Neuronal stem cell (in vitro differentiated cells): Measurements from ENCODE around the gene UBE2F.

Source experiments
- DNase-seq: peaks from one replicate; pipeline ENCODE4 v3.0.0-alpha.2; 2013; ENCODE audit warnings: low spot score
- H2AFZ ChIP-seq: one replicate; pipeline ENCODE4 v1.6.1; 2013; ENCODE audit warnings: mild to moderate bottlenecking, low read length, inconsistent platforms
- H2AK5ac ChIP-seq: 2 replicates; pipeline ENCODE4 v1.6.1; 2013; ENCODE audit warnings: low read depth, mild to moderate bottlenecking, inconsistent platforms, low read length, moderate library complexity, mixed read lengths
- H2BK120ac ChIP-seq: 2 replicates; pipeline ENCODE4 v1.6.1; 2013; ENCODE audit warnings: low read depth, mild to moderate bottlenecking, inconsistent platforms, low read length, moderate library complexity, mixed read lengths
- H2BK12ac ChIP-seq: one replicate; pipeline ENCODE4 v1.6.1; 2013; ENCODE audit warnings: low read length, inconsistent platforms
- H2BK15ac ChIP-seq: 2 replicates; pipeline ENCODE4 v1.6.1; 2013; ENCODE audit warnings: mild to moderate bottlenecking, low read length, inconsistent platforms, mixed read lengths
- H2BK5ac ChIP-seq: one replicate; pipeline ENCODE4 v1.6.1; 2013; ENCODE audit warnings: inconsistent platforms, mild to moderate bottlenecking, low read length, moderate library complexity
- H3K14ac ChIP-seq: one replicate; pipeline ENCODE4 v1.6.1; 2013; ENCODE audit warnings: low read length, inconsistent platforms
- H3K18ac ChIP-seq: 2 replicates; pipeline ENCODE4 v1.6.1; 2013; ENCODE audit warnings: low read length, inconsistent platforms
- H3K23ac ChIP-seq: 2 replicates; pipeline ENCODE4 v1.6.1; 2013; ENCODE audit warnings: low read depth, mild to moderate bottlenecking, mixed read lengths, low read length, inconsistent platforms; ENCODE audit not compliant: poor library complexity
- H3K27ac ChIP-seq: replicated peaks from 3 replicates; pipeline ENCODE4 v1.5.1; 2013; ENCODE audit warnings: low read length, inconsistent platforms
- H3K27me3 ChIP-seq, 3 experiments: 2 replicates each; pipeline ENCODE4 v1.6.1; 2013; ENCODE audit warnings: low read length in 3 of 3, mild to moderate bottlenecking in 2 of 3, inconsistent platforms in 1 of 3, low read depth in 1 of 3, mixed read lengths in 1 of 3, moderate library complexity in 1 of 3; ENCODE audit not compliant: control insufficient read depth in 3 of 3, insufficient read depth in 3 of 3
- H3K36me3 ChIP-seq, 2 donors: replicated peaks in 1 of 2; 2 replicates each; pipeline ENCODE4 v1.6.1; 2013; ENCODE audit warnings: low read length in 2 of 2; ENCODE audit not compliant: control insufficient read depth in 2 of 2, insufficient read depth in 2 of 2
- H3K4ac ChIP-seq: 2 replicates; pipeline ENCODE4 v1.6.1; 2013; ENCODE audit warnings: inconsistent platforms, mild to moderate bottlenecking, low read length, moderate library complexity
- H3K4me1 ChIP-seq, 2 donors: 1 replicate in 1 of 2; 2 replicates in 1 of 2; pipeline ENCODE4 v1.6.1; 2013; ENCODE audit warnings: low read length in 2 of 2, low read depth in 1 of 2; ENCODE audit not compliant: control insufficient read depth in 2 of 2, insufficient read depth in 1 of 2
- H3K4me2 ChIP-seq: one replicate; pipeline ENCODE4 v1.6.1; 2013; ENCODE audit warnings: mild to moderate bottlenecking, low read length, inconsistent platforms; ENCODE audit not compliant: insufficient read depth, poor library complexity, severe bottlenecking
- H3K4me3 ChIP-seq, 2 donors: 2 replicates each; pipeline ENCODE4 v1.5.1; 2013; ENCODE audit warnings: low read length in 2 of 2, mild to moderate bottlenecking in 2 of 2, inconsistent platforms in 1 of 2, moderate library complexity in 1 of 2
- H3K79me1 ChIP-seq: one replicate; pipeline ENCODE4 v1.6.1; 2013; ENCODE audit warnings: low read depth, mild to moderate bottlenecking, inconsistent platforms, low read length, moderate library complexity
- H3K9ac ChIP-seq: one replicate; pipeline ENCODE4 v1.6.1; 2013; ENCODE audit warnings: mild to moderate bottlenecking, low read depth, low read length, inconsistent platforms; ENCODE audit not compliant: poor library complexity
- H3K9me3 ChIP-seq, 2 donors: replicated peaks in 1 of 2; 2 replicates each; pipeline versions ENCODE3 to v1.6.1; 2013; ENCODE audit warnings: low read length in 2 of 2, mild to moderate bottlenecking in 2 of 2, inconsistent platforms in 1 of 2, low read depth in 1 of 2, mixed read lengths in 1 of 2, moderate library complexity in 1 of 2; ENCODE audit not compliant: control insufficient read depth in 2 of 2, insufficient read depth in 1 of 2
- H4K8ac ChIP-seq: one replicate; pipeline ENCODE4 v1.6.1; 2013; ENCODE audit warnings: low read depth, mild to moderate bottlenecking, inconsistent platforms, low read length, moderate library complexity
- H4K91ac ChIP-seq: one replicate; pipeline ENCODE4 v1.6.1; 2013; ENCODE audit warnings: low read length, low read depth, mild to moderate bottlenecking, inconsistent platforms; ENCODE audit not compliant: poor library complexity
- WGBS, 2 donors: extraction: QIAGEN DNeasy Blood & Tissue Kit; methylation state at CpG; one replicate each; pipeline ENCODE4 v1.1.7; 2013; ENCODE audit warnings: missing lambda C conversion rate in 2 of 2, mixed read lengths in 1 of 2; ENCODE audit not compliant: insufficient read length in 2 of 2, insufficient replicate concordance in 1 of 2; ENCODE audit errors: extremely low coverage in 2 of 2; 5-methylcytosine and 5-hydroxymethylcytosine counted together

UBE2F gene

GRCh38 chr2:237971661-237972060 lies 4.8 kb downstream of the UBE2F start:
- peaks cover 5 to 34% of the 10 kb centered on the region in 2 donors for H3K36me3 ChIP-seq
- no peak overlapping the region for H4K91ac ChIP-seq
- H3K18ac ChIP-seq, result no peak overlapping the region
- H2BK12ac ChIP-seq, result no peak overlapping the region
- no peak overlapping the region for H4K8ac ChIP-seq
- H2BK120ac ChIP-seq, result no peak overlapping the region
- DNase-seq, result no peak
- H3K9ac ChIP-seq, result no peak overlapping the region
- no peak overlapping the region for H3K27ac ChIP-seq
- H3K4me3 ChIP-seq, result no peak overlapping the region
- no peak overlapping the region for H3K4me2 ChIP-seq
- H2BK15ac ChIP-seq, result no peak overlapping the region
- H3K14ac ChIP-seq, result no peak overlapping the region
- no CpG with 5 or more reads among the region's 4 CpGs for WGBS, 2 donors
- H3K4ac ChIP-seq, result no peak overlapping the region
- H2AFZ ChIP-seq, result no peak overlapping the region
- H3K23ac ChIP-seq, result no peak overlapping the region
- peaks cover 0 to 2% of the 10 kb centered on the region in 2 donors for H3K9me3 ChIP-seq
- H3K79me1 ChIP-seq, result peaks cover 16% of the 10 kb centered on the region
- H3K4me1 ChIP-seq, result peaks cover 7% of the 10 kb centered on the region in 2 donors
- no peak overlapping the region for H2BK5ac ChIP-seq
- no peak overlapping the region for H2AK5ac ChIP-seq
- H3K27me3 ChIP-seq, result no peaks in the 10 kb centered on the region

- Histone ChIP-seq H2BK5ac (no peak overlapping the region), H3K27me3 (no peaks in the 10 kb centered on the region), H3K36me3 (peaks cover 5 to 35% of the 10 kb centered on the region in 2 donors), H2AFZ (no peak overlapping the region), H3K4me1 (peaks cover 7 to 8% of the 10 kb centered on the region in 2 donors), H3K18ac (peak overlapping the region; percentile 44), H2AK5ac (no peak overlapping the region), H3K14ac (no peak overlapping the region), H3K23ac (no peak overlapping the region), H2BK120ac (no peak overlapping the region), H2BK15ac (no peak overlapping the region), H3K27ac (no peak overlapping the region), H4K8ac (no peak overlapping the region), H2BK12ac (no peak overlapping the region), H3K79me1 (peaks cover 18% of the 10 kb centered on the region), H3K4ac (no peak overlapping the region), H3K9ac (no peak overlapping the region), H3K4me2 (no peak overlapping the region), H3K4me3 (no peak overlapping the region), H3K9me3 (peaks cover 0 to 2% of the 10 kb centered on the region in 2 donors), H4K91ac (no peak overlapping the region)
- no peak for DNase-seq
- WGBS, 2 donors, result no CpG with 5 or more reads among the region's 3 CpGs
Observed at GRCh38 chr2:237972211-237972610, 5.4 kb downstream of the UBE2F start.

GRCh38 chr2:237972936-237973335 lies 6.1 kb downstream of the UBE2F start:
- no peak overlapping the region for H3K27ac ChIP-seq
- no peak overlapping the region for H4K91ac ChIP-seq
- H2AFZ ChIP-seq, result no peak overlapping the region
- H3K14ac ChIP-seq, result no peak overlapping the region
- no peak overlapping the region for H3K23ac ChIP-seq
- H3K4me3 ChIP-seq, result no peak overlapping the region
- no peak overlapping the region for H2BK5ac ChIP-seq
- H2BK120ac ChIP-seq, result no peak overlapping the region
- peaks cover 5 to 38% of the 10 kb centered on the region in 2 donors for H3K36me3 ChIP-seq
- H2BK12ac ChIP-seq, result no peak overlapping the region
- H3K4me1 ChIP-seq, result peaks cover 4 to 6% of the 10 kb centered on the region in 2 donors
- H2AK5ac ChIP-seq, result no peak overlapping the region
- H3K9ac ChIP-seq, result no peak overlapping the region
- H4K8ac ChIP-seq, result no peak overlapping the region
- H2BK15ac ChIP-seq, result no peak overlapping the region
- H3K18ac ChIP-seq, result no peak overlapping the region
- H3K4ac ChIP-seq, result no peak overlapping the region
- peaks cover 11% of the 10 kb centered on the region for H3K79me1 ChIP-seq
- H3K4me2 ChIP-seq, result no peak overlapping the region
- no peak for DNase-seq
- no CpG with 5 or more reads among the region's 10 CpGs for WGBS, 2 donors
- peaks cover 0 to 2% of the 10 kb centered on the region in 2 donors for H3K9me3 ChIP-seq
- no peaks in the 10 kb centered on the region for H3K27me3 ChIP-seq

- WGBS, 2 donors, result no CpG with 5 or more reads among the region's 2 CpGs
- no peak overlapping the region for H3K23ac ChIP-seq
- H2BK12ac ChIP-seq, result no peak overlapping the region
- DNase-seq, result no peak
- no peak overlapping the region for H4K8ac ChIP-seq
- H3K4me2 ChIP-seq, result no peak overlapping the region
- no peaks in the 10 kb centered on the region for H3K27me3 ChIP-seq
- peaks cover 10% of the 10 kb centered on the region for H3K79me1 ChIP-seq
- no peak overlapping the region for H3K27ac ChIP-seq
- H2AK5ac ChIP-seq, result no peak overlapping the region
- no peak overlapping the region for H3K14ac ChIP-seq
- no peak overlapping the region for H2BK120ac ChIP-seq
- H3K4ac ChIP-seq, result no peak overlapping the region
- no peak overlapping the region for H2BK5ac ChIP-seq
- H3K9me3 ChIP-seq, result no peaks in the 10 kb centered on the region
- H3K36me3 ChIP-seq, result peaks cover 2 to 43% of the 10 kb centered on the region in 2 donors
- H4K91ac ChIP-seq, result no peak overlapping the region
- peaks cover 0 to 9% of the 10 kb centered on the region in 2 donors for H3K4me1 ChIP-seq
- H3K9ac ChIP-seq, result no peak overlapping the region
- H3K18ac ChIP-seq, result no peak overlapping the region
- H2AFZ ChIP-seq, result no peak overlapping the region
- no peak overlapping the region for H2BK15ac ChIP-seq
- H3K4me3 ChIP-seq, result no peak overlapping the region
Observed at GRCh38 chr2:237977380-237977779, 10.6 kb downstream of the UBE2F start.
